Activated naive CD4-positive, alpha-beta T cell treated with anti-CD3 and anti-CD28 coated beads, Interleukin-2, amount 50 U/mL, for 72 hours (primary cell): ENCODE results near the gene CADM4. TPM values are rescaled to one million over a fixed set of nuclear protein-coding genes. Genes with fewer than 3 reads are reported as not detected.
A peak's percentile ranks its signal among the peaks of the same experiment; 100 is the strongest.

Source experiments
- ATAC-seq, 2 donors: fragments of 150-1000 bp; cut with Tn5 transposase; 2 replicates each; pipeline ENCODE4 v1.10.0; 2021; ENCODE audit warnings: mild to moderate bottlenecking in 2 of 2, moderate library complexity in 2 of 2
- DNase-seq, 2 donors: peaks; one replicate each; pipeline ENCODE4 v3.0.0; 2021 to 2022; ENCODE audit warnings: low spot score in 2 of 2
- H3K27ac Mint-ChIP-seq, 2 donors: one replicate each; pipeline ENCODE4 v1.8.0; 2022; ENCODE audit warnings: mild to moderate bottlenecking in 2 of 2, mixed read lengths in 2 of 2
- H3K36me3 Mint-ChIP-seq, 2 donors: one replicate each; pipeline ENCODE4 v1.8.0; 2022; ENCODE audit warnings: mixed read lengths in 2 of 2
- H3K9me3 Mint-ChIP-seq, 2 donors: one replicate each; pipeline ENCODE4 v1.8.0; 2022; ENCODE audit warnings: mixed read lengths in 2 of 2
- total RNA-seq, 2 donors: library from RNA; stranded (reverse); gene quantifications; one replicate each; pipeline ENCODE4 v1.2.3, GENCODE V29; 2022

Gene CADM4
- total RNA-seq, 2 donors from 2014 or later, result 0.58 to 0.66 TPM

- no peaks in the 10 kb centered on the region for H3K36me3 Mint-ChIP-seq
- ATAC-seq (peak; percentile 83 to 93), DNase-seq (peak; percentile 81 to 92)
- H3K27ac Mint-ChIP-seq, result no peak overlapping the region
- no peaks in the 10 kb centered on the region for H3K9me3 Mint-ChIP-seq
Observed at GRCh38 chr19:43624933-43625332, 14.7 kb downstream of the CADM4 start.

GRCh38 chr19:43623889-43624670 lies 15.6 kb downstream of the CADM4 start:
- ATAC-seq (no peak), DNase-seq (no peak)
- no peaks in the 10 kb centered on the region for H3K9me3 Mint-ChIP-seq
- H3K27ac Mint-ChIP-seq, result no peak overlapping the region
- H3K36me3 Mint-ChIP-seq, result no peaks in the 10 kb centered on the region

DNA sequence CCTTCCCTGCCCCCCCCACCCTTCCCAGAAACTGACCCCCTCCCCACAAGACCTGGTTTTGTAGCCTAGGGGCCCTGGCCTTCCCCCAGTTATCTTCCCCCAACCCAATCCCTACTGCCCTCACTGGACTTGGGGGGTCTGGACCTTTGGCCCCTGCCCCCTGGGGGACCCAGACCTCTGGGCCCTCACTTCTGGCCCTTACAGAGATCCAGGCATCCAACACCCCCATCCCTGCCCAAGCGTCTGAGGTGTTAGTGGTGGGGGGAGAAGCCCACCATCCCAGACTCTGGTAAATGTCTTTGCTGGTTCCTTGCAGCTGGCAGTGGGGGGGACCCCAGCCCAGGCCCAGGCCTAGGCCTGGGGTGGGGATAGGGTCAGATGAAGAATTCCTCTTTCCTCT lies 16.7 kb downstream of the CADM4 start:
- DNase-seq (no peak), ATAC-seq (no peak)
- no peaks in the 10 kb centered on the region for H3K9me3 Mint-ChIP-seq
- no peak overlapping the region for H3K27ac Mint-ChIP-seq
- no peaks in the 10 kb centered on the region for H3K36me3 Mint-ChIP-seq

GRCh38 chr19:43622070-43622469 lies 17.6 kb downstream of the CADM4 start:
- H3K36me3 Mint-ChIP-seq, result no peaks in the 10 kb centered on the region
- H3K9me3 Mint-ChIP-seq, result no peaks in the 10 kb centered on the region
- ATAC-seq (no peak), DNase-seq (no peak)
- no peak overlapping the region for H3K27ac Mint-ChIP-seq

- peak in 1 of 2 donors; percentile 84 for DNase-seq
- no peak for ATAC-seq
- H3K9me3 Mint-ChIP-seq, result no peaks in the 10 kb centered on the region
Observed at GRCh38 chr19:43620061-43621001, 19.3 kb downstream of the CADM4 start.

DNA sequence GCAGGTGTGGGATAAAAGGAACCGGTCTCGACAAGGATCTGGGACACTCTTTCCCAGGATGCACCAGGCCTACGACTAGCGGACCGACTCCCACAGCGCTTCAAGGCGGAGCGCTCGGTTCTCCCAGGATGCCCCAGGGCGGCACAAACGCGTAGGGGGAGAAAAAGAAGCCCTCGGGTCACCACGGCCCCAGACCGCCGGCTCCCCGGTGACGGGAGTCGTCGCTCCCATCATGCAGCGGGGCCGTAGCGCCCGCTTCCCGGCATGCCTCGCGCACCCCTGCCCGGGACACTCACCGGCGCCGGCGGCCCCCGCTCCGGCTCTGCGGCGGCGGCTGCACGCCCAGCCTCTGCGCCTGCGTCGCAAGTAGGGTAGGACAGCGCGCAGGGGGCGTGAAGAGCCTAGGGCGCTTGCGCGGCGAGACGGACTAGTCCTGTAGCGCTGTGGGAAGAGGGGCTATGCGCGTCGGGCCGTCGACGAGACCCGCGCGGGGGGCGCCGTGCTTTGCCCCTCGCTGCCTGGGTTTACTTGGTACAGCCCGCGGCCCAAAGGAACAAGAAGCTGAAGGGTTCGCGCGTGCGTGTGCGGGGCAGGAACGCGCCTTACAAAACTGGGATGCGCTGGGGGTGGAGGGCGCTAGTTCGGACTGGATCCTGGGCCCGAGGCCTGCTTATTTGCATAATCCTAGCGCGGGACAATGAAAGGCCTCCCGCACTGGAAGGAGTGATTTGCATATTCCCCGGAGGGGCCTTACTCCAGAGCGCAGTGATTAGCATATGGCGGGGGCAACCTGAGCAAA lies 20.2 kb downstream of the CADM4 start, which contains the start of gene ZNF428:
ZNF428 (minus strand) TSS at position 368 of the 799 bp plus-strand sequence. CDS start 5,325 bp downstream, outside the sequence.
- ATAC-seq, result peak; percentile 91 to 93
- no peaks in the 10 kb centered on the region for H3K9me3 Mint-ChIP-seq

More at GRCh38 chr19:43620061-43621001, 19.3 kb downstream of the CADM4 start:
- peak overlapping the region; percentile 96 to 99 for H3K27ac Mint-ChIP-seq
- H3K36me3 Mint-ChIP-seq, result no peaks in the 10 kb centered on the region

GRCh38 chr19:43618921-43619261 lies 20.8 kb downstream of the CADM4 start:
- Mint-ChIP-seq H3K27ac (peak overlapping the region; percentile 96 to 97), H3K36me3 (no peaks in the 10 kb centered on the region), H3K9me3 (no peaks in the 10 kb centered on the region)
- DNase-seq, result peak in 1 of 2 donors; percentile 53
- ATAC-seq, result peak; percentile 22 to 58

More for the DNA sequence above, 20.2 kb downstream of the CADM4 start, which contains the start of gene ZNF428:
- DNase-seq, result peak; percentile 87 to 93
- no peaks in the 10 kb centered on the region for H3K36me3 Mint-ChIP-seq
- H3K27ac Mint-ChIP-seq, result peak within 1 kb of the TSS; percentile 96 to 99

DNA sequence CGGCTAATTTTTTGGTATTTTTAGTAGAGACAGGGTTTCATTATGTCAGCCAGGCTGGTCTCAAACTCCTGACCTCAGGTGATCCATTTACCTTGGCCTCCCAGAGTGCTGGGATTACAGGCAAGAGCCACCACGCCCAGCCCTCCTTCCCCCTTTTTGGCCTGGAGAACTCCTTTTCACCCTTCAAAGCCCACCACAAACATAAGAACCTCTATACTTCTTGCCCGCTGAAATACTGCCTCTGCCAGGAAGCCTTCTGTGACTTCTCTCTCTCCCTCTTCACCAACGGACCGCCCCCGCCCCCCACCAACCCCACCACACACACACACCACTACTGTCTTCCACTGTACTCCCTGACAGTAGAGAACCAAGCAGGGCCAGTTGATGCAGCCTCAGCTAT lies 22.7 kb downstream of the CADM4 start:
- no peak for ATAC-seq
- DNase-seq, result no peak
- peak overlapping the region; percentile 4 to 34 for H3K27ac Mint-ChIP-seq
- H3K9me3 Mint-ChIP-seq, result no peaks in the 10 kb centered on the region
- H3K36me3 Mint-ChIP-seq, result no peaks in the 10 kb centered on the region

DNA sequence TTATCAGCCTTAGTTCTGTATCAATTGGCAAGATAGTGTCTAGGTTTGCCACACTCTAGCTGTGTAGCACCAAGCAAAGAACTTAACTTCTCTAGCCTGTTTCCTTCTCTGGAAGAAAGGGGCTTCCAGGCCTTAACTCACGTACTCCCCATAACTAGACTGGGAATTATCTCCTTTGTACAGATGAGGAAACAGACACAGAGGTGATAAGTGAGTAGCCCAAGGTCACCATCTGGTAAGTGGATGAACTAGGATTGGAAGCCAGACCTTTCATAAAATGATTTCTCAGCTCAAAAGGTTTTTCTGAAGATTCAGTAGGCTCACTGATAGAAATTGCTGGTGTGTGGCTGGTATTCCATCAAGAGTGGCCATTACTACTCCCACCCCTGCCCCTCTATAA lies 23.3 kb downstream of the CADM4 start:
- ATAC-seq, result no peak
- Mint-ChIP-seq H3K27ac (peak overlapping the region in 1 of 2 donors; percentile 34), H3K36me3 (no peaks in the 10 kb centered on the region), H3K9me3 (no peaks in the 10 kb centered on the region)
- DNase-seq, result no peak

DNA sequence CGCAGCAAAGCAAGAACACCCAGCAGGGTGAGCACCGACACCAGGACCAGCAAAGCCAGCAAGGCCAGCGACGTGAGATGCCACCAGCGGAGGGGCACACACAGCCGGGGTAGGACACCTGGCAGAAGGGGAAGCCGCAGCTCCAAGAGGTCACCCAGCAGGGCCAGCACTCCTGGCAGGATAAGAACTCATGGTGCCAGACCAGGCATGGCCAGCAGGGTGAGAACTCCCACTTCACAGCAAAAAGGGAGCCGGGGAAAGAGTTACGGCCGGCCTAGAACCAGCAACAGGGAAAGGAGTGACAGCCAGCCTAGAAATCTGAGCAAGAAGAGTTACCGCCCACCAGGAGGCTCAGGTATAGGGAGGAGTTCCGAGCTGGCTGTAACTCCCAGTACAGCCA lies 27.3 kb downstream of the CADM4 start:
- ATAC-seq (no peak), DNase-seq (no peak)
- Mint-ChIP-seq H3K9me3 (no peaks in the 10 kb centered on the region), H3K27ac (peak overlapping the region in 1 of 2 donors; percentile 64), H3K36me3 (no peaks in the 10 kb centered on the region)

- no peaks in the 10 kb centered on the region for H3K9me3 Mint-ChIP-seq
- H3K27ac Mint-ChIP-seq, result peak within 1 kb of the TSS; percentile 67 to 76
- ATAC-seq (no peak), DNase-seq (no peak)
- H3K36me3 Mint-ChIP-seq, result no peaks in the 10 kb centered on the region
Observed at GRCh38 chr19:43611788-43612187, 27.9 kb downstream of the CADM4 start, which contains the start of gene SRRM5. SRRM5 (plus strand) TSS chr19:43612088; CDS start chr19:43612122, 34 bp downstream.

GRCh38 chr19:43610493-43610892 lies 29.2 kb downstream of the CADM4 start:
- ATAC-seq (no peak), DNase-seq (no peak)
- H3K27ac Mint-ChIP-seq, result peak overlapping the region; percentile 67 to 76
- no peaks in the 10 kb centered on the region for H3K36me3 Mint-ChIP-seq
- no peaks in the 10 kb centered on the region for H3K9me3 Mint-ChIP-seq

DNA sequence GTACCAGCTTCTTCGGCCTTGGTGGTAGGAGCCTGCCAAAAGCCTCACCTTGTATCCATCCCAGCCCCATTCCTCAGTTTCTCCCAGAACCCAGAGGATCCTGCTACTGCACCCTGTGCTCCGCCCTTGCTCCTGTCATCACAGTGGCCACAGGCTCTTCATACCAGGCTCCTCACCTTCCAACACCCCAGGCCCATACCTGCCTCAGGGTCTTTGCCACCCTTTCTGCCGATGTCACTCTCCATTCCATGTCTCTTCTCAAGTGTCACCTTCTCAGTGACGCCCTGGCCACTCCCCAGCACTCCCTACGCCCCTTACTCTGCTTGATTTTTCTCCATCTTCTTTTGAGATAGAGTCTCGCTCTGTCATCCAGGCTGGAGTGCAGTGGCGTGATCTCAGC lies 29.8 kb downstream of the CADM4 start:
- no peaks in the 10 kb centered on the region for H3K36me3 Mint-ChIP-seq
- ATAC-seq (no peak), DNase-seq (no peak)
- no peaks in the 10 kb centered on the region for H3K9me3 Mint-ChIP-seq
- peak overlapping the region in 1 of 2 donors; percentile 76 for H3K27ac Mint-ChIP-seq

DNA sequence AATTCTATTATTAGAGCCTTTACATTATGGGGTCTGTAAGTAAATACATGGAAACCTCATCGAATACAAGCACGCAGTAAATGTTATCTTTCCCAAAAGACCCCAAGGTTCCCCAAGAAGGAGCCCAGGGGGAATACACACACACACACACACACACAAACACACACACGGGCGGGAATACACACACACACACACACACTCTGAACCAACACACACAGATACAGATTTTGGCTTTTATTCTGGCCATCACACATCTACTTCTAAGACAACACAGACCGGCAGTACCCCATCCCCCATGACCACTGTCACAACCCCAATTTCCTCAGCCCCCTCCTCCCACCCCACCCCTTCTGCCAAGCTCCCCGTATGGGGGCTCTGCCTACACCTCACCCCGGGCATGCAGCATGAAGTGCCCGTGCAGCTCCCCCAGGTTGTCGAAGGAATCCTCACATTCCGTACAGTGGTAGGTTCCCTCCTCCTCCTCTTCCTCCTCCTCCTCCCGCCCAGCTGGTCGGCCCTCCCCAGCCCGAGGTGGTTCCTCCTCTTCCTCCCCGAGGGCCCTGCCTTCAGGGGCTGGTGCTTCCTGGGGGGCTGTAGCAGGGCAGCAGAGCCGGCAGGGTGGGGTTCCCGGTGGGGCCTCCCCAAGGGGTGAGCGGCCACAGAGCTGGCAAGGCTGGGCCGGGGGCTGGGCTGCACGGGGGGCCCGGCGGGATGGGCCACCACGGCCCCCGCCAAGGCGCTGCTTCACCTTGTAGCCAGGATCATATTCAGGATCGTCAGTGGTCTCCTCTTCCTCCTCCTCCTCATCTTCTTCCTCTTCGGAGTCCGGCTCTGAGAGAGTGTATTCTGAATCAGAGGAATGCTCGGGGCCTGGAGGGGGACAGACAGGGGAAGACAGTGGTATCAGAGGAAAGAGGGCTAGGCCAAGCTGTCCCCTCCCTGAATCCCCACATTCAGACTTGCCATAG lies 32.1 kb downstream of the CADM4 start:
- no peaks in the 10 kb centered on the region for H3K36me3 Mint-ChIP-seq
- DNase-seq (no peak), ATAC-seq (no peak)
- peak overlapping the region in 1 of 2 donors; percentile 2 for H3K27ac Mint-ChIP-seq
- H3K9me3 Mint-ChIP-seq, result no peaks in the 10 kb centered on the region

DNA sequence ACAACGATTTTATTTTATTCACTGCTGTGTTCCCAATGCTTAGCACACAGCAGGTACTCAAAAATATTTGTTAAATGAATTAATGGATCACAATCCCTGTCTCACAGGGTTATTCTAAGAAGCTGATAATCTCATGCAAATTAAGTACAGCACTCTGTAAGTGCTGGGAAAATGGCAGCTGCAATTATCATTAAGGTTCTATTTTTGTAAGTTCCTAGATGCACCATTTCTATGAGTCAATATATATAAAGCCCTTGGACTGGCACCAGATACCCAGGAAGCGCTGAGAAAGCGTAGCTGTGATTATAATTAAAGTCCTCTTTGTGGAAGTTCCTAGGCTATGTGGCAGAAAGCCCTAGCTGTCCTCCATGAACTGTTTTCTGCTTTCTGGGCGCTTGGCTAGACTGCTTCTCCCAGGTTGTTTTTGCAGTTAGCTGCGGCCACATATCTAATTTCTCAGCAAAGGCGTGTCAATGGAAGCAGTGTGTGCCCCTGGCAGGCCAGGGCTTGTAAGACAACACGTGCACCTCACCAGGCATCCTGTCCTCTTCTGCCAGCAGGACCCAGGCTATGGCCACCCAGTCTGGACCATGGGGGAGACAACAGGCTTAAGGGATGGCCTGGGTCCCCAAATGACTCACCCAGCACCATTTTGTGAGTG lies 33.0 kb downstream of the CADM4 start:
- Mint-ChIP-seq H3K36me3 (no peaks in the 10 kb centered on the region), H3K9me3 (no peaks in the 10 kb centered on the region), H3K27ac (peak overlapping the region in 1 of 2 donors; percentile 93)
- DNase-seq (no peak), ATAC-seq (no peak)
